NCI-H446 treated with DMSO at 0.1 percent for 48 hours (cell line): ENCODE data around the gene BTD.
"Not testable (repeated sequence)": the region's sequence is repeated elsewhere in the genome, so short reads cannot be mapped to it uniquely, and the experiment has no call there.

Experiments used
- DNase-seq: peaks from one replicate; lab custom pipeline; 2025; lab: John Stamatoyannopoulos, UW

BTD gene

GRCh38 chr3:15602816-15603215 lies 1.3 kb downstream of the BTD start:
- DNase-seq: not testable (repeated sequence)

DNA sequence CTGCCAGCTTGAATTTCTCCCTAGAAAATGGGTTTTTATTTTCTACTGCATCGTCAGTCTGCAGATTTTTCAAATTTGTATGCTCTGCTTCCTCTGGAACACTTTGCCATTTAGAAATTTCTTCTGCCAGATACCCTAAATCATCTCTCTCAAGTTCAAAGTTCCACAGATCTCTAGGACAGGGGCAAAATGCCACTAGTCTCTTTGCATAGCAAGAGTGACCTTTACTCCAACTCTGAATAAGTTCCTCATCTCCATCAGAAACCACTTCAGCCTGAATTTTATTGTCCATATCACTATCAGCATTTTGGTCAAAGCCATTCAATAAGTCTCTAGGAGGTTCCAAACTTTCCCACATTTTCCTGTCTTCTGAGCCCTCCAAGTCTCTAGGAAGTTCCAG lies 3.0 kb downstream of the BTD start:
- DNase-seq: not testable (repeated sequence)

DNA sequence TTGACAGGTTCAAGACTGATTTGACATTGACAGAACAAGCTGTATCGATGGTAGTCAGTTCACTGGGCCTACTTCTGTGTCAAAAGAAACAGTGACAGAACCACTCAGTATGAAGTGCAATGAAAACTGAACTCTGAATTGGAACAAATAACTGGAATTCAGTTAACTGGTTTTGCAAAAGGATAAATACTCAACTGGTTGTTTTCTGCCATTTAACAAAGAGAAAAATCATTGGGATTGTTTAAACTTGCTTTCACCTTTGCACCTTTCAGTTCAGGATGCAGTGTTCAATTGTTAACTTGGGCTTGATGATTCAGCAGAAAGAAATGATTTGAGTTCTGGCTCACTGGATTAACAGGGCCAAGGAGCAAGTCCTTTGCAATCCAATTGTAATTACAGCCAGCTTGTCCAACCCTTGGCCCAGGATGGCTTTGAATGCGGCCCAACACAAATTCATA lies 4.9 kb downstream of the BTD start:
- no peak for DNase-seq

DNA sequence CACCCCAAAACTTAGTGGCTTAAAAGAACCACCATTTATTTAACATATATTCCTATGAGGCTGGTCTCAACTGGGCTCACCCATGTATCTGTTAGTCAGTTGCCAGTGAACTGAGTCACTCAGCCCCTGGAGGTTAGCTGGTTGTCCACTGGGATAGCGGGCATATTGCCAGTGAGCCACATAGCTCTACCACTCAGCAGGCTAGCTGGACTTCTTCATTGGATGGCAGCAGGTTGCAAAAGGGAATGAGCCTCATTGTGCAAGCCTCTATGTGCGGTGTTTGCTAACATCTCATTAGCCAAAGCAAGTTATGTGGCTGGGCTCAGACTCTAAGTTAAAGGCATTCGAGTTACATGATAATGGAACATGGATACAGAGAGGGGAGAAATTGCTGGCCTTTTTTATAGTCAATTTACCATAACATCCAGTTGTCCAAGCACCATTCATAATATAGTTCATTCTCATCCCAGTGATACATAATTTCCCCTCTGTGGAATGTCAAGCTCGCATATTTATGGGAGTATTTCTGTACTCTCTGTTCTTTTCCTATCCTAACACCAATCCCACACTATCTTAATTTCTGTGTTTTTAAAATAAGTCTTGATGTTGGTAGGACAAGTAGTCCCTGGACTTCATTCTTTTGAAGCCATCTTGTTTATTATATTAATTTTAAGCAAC lies 8.7 kb downstream of the BTD start:
- DNase-seq: no peak

GRCh38 chr3:15611018-15611417 lies 9.5 kb downstream of the BTD start:
- no peak for DNase-seq

GRCh38 chr3:15612001-15612400 lies 10.5 kb downstream of the BTD start:
- no peak for DNase-seq

DNA sequence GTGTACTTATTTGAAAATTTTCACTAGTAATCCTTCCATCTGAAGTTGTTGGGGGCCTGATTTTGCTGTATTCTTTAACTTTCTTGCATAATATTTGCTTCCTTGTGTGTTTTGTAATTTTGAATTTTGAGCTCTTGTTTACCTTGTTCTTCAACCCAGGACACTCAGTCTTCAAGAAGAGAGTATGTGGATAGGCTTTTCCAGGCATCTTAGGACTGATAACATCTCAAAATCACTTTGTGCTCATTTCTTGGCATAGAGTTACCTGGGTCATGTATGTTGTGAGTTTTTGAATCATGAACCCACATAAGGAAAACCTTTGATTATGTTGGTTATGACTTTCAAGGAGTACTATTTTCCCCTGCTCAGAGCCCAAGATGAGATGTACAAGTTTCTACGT lies 13.4 kb downstream of the BTD start:
- DNase-seq: no peak

DNA sequence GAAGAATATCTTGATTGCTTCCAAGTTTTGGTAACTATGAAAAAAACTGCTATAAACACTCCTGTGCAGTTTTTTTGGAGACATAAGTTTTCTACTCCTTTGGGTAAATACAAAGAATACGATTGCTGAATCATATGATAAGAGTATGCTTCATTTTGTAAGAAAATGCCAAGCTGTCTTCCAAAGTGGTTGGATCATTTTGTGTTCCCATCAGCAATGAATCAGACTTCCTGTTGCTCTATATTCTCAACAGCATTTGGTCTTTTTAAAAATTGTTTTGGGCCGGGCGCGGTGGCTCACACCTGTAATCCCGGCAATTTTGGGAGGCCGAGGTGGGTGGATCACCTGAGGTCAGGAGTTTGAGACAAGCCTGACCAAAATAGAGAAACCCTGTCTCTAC lies 14.5 kb downstream of the BTD start:
- no peak for DNase-seq

- DNase-seq: not testable (repeated sequence)
These were observed 18.3 kb downstream of the BTD start for GRCh38 chr3:15619659-15620464.

DNA sequence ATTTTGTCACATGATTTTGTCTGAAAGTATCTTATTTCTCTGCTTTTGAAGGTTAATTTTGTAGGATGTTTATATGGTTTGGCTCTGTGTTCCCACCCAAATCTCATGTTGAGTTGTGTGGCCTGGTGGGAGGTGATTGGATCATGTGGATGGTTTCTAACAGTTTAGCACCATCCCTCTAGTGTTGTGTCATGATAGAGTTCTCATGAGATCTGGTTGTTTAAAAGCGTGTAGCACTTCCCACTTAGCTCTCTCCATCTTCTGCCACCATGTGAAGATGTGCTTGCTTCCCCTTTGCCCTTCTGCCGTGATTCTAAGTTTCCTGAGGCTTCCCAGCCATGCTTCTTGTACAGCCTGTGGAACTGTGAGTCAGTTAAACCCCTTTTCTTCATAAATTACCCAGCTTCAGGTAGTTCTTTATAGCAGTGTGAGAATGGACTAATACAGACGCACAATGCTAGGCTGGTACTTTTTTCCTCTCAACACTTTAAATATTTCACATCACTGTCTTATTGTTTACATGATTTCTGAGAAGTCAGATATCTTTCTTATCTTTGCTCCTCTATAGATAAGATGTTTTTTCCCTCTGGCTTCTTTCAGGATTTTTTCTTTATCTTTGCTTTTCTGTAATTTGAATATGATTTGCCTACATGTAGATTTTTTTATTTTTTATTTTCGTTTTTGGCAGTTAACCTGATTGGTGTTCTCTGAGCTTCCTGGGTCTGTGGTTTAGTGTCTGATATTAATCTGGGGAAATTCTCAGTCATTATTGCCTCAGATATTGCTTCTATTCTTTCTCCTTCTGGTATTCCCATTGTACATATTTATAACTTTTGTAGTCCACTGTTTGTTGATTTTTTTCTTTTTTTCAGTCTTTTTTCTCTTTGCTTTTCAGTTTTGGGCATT lies 22.2 kb downstream of the BTD start:
- no peak for DNase-seq

DNA sequence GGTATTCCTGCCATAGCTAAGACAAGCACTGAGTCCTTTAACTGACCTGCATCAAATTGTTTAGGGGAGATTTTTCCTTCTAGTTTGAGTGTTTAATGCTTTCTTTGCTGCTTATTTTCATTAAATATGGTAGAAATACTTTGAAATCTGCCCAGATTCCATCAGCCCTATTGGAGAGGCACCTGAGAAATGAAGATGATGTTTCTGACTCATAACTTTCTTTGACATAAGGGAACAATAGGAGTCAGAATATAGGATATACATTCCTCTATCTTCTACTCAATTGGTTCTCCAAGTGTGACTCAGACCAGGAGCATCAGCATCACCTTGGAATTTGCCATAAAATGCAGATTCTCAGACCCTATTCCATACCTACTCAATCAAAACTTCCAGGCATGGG lies 27.4 kb downstream of the BTD start:
- no peak for DNase-seq

- no peak for DNase-seq
These were observed 28.5 kb downstream of the BTD start for GRCh38 chr3:15629860-15630597.

- no peak for DNase-seq
These were observed 29.3 kb downstream of the BTD start for GRCh38 chr3:15630646-15631350.

DNA sequence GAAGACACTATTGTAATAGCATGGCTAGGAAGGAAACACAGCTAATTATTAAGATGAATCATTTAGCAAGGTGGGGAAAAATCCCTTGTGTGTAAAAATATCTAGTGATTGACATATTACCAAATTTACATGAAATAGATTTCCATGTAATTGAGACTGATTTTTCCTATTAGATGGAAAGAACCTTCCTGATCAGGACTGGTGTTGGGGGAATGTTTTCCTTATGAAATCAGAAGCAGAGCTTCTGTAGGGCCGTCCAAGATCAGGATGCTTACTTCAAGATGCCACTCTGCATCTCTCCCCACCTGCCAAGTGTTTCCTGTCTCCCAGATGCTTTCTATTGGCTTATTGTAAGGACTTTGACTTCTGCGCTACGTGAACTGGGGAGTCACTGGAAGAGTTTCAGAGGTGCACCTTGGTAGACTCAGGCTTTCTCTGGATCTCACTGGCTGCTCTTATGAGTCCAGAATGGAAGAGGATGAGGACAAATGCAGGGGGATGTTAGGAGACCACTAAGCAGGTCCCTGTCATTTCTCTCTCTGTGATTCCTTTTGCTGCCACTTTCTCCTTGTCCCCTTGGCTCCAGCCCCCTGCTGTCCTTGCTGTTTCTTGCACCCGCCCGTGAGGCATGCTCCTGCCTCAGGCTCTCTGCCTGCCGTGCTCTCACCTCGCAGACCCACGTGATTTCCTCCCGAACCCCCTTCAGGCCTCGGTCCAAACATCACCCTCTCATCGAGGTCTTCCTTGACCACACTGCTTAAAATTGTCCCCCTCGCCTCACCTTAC lies 30.1 kb downstream of the BTD start:
- no peak for DNase-seq

- DNase-seq: no peak
These were observed 30.7 kb downstream of the BTD start for GRCh38 chr3:15632212-15632580.

DNA sequence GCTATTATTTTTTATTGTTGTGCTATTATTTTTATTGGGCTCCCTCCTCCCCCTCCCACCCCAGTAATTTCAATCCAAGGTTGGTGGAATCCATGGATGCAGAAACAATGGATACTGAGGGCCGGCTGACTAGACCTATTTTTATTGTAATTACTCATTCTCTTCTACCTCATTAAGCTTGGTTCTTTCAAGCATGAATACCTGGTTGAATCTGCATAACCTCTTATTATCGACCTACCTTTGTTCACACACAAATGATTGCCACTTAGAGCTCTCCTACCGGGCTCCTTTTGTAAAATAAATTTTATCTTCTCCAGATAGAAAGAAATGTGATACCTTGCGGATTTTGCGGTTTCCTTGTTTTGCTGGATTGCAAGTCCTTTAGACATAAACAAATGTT lies 31.6 kb downstream of the BTD start:
- DNase-seq: no peak

DNA sequence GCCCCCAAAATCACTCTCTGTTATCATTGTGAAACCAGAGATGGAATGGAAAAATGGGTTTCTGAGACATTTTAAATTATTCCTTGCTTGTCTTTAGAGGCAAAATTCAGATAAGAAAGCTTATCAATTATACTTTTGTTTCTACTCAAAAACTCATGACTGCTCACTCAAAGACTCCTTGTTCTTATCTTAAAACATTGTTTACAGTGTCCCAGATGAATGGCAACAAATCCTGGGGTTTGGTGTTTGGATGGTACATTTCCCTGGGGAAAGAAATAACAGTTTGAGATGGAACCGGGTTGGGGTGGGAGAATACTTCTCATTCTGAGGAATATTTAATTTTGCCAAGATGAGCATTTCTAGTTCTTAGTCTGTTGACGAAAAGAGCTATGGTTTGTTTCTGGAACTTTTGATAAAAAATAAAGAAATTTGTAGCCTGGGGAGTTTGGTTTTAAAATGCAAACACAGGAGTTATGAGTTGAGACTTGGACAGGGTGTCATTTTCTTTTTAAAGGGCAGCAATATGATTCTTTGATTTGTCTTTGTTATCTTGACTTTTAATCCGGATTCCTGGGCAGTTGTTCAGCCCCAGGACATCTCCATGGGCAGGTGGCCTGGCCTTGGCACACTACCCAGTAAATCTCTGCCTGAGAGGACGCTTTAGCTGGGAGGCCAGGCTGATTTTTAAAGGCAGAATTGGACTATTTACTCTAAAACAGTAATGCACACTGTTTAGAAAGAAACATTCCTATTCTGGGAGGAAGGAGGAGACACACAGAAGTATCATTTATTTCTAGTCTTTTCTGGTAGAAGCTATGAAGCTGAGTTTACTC lies 32.4 kb downstream of the BTD start:
- no peak for DNase-seq

- no peak for DNase-seq
These were observed 33.1 kb downstream of the BTD start for GRCh38 chr3:15634671-15635070.

- no peak for DNase-seq
These were observed 33.6 kb downstream of the BTD start for GRCh38 chr3:15635121-15635661.
